ENCODE results near the gene JAGN1.

DNA sequence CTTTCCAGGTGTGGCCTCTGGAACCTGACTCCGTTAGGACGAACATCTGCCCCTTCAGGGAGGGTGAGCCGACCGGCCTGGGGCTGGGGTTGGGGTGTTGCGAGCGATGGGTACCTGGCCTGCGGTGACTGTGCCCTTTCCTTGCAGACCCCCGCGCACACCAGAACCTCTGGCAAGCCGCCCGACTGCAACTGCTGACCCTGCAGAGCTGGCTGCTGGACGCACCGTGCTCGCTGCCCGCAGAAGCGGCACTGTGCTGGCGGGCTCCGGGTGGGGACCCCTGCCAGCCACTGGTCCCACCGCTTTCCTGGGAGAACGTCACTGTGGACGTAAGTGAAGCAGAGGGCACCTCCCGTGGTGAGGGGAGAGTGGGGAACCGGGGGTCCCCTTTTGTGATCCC is 37.7 kb downstream of the JAGN1 start:
- TF ChIP-seq SOX6 (IDR thresholded peaks at IDR 0.05) (no peak), CHCHD3 (CRISPR knock-in tag; IDR thresholded peaks at IDR 0.05) (no peak), POLR2A (conservative IDR thresholded peaks at IDR 0.05) (no peak)
- TF ChIP-seq, protein P1, sequence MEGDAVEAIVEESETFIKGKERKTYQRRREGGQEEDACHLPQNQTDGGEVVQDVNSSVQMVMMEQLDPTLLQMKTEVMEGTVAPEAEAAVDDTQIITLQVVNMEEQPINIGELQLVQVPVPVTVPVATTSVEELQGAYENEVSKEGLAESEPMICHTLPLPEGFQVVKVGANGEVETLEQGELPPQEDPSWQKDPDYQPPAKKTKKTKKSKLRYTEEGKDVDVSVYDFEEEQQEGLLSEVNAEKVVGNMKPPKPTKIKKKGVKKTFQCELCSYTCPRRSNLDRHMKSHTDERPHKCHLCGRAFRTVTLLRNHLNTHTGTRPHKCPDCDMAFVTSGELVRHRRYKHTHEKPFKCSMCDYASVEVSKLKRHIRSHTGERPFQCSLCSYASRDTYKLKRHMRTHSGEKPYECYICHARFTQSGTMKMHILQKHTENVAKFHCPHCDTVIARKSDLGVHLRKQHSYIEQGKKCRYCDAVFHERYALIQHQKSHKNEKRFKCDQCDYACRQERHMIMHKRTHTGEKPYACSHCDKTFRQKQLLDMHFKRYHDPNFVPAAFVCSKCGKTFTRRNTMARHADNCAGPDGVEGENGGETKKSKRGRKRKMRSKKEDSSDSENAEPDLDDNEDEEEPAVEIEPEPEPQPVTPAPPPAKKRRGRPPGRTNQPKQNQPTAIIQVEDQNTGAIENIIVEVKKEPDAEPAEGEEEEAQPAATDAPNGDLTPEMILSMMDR (IDR thresholded peaks at IDR 0.05 in 2 of 3, conservative IDR thresholded peaks at IDR 0.05 in 1 of 3; ENCODE audit: insufficient read depth in 2 of 3, low read depth in 1 of 3, low read length in 3 of 3), result no peak

All from K562 (cell line).